Aortic smooth muscle cell (primary cell): ENCODE data around the gene CYB5R2. TPM values are rescaled to one million over a fixed set of nuclear protein-coding genes. Genes with fewer than 3 reads are reported as not detected.

Experiments
- total RNA-seq: library from RNA; depleted of rRNA; stranded (reverse); fragments of >200 nt; gene quantifications from 2 replicates; pipeline ENCODE4 v1.2.3, GENCODE V29; 2014

The CYB5R2 gene
- 4.0 and 4.6 TPM in 2 replicates for total RNA-seq

GRCh38 chr11:7672960-7673723, at the start of gene CYB5R2:
Gene CYB5R2, minus strand, starts transcription at chr11:7673500. Its CDS starts 675 bp downstream, at chr11:7672825.

GRCh38 chr11:7706377-7706776, 33.1 kb upstream of the CYB5R2 start, which contains the start of gene OVCH2:
Gene OVCH2, minus strand, starts transcription at chr11:7706477. Its CDS starts 83 bp downstream, at chr11:7706394.

Other genes starting within 250 kb of the CYB5R2 start
- 14.7 and 15.2 TPM in 2 replicates for gene OLFML1, start 188.0 kb downstream of the CYB5R2 start, total RNA-seq
- 18.1 and 22.5 TPM in 2 replicates for gene PPFIBP2, start 159.5 kb downstream of the CYB5R2 start, total RNA-seq
- gene OVCH2, start 33.0 kb upstream of the CYB5R2 start, total RNA-seq, result not detected in 2 replicates
- not detected in 2 replicates for gene OR5P2, start 123.4 kb upstream of the CYB5R2 start, total RNA-seq
- gene OR5P3, start 157.3 kb upstream of the CYB5R2 start, total RNA-seq, result not detected in 2 replicates